ENCODE results near the gene KIF26B.

Gene KIF26B

DNA sequence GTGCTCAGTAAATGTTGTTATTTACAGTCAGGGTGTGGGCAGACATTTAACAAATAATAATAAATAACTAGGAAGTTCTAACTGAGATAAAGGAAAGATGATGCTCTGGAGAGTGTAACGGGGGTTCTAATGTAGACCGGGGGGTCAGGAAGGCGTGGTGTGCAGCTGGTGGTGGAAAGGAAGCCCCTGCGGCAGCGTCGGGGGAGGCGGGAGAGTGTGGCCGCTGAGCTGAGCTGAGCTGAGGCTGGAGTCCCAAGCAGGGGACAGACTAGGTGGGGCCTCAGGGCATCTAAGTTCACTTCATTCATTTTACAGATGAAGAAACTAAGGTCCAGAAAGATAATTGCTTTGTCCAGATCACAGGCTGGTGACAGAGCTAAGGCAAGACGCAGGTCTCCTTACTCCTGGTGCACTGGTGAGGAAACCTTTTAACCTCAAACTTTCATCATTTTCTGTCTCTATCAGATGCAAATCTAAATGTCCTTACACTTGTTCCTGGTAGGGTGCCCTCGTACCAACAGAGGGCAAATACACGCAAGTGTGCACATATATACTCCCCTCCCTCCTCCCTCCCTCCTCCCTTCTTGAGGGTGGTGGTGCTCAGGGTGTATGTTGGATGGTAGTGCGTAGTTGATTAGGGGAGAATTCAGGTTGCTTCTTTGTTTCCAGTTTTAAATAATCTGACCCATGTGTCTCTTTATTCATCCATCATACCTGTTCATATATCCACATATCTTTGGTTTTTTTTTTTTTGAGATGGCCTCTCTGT is 44.1 kb downstream of the KIF26B start:
- Histone ChIP-seq H3K27me3 (ENCODE audit: control insufficient read depth in 1 of 2, insufficient read depth in 2 of 2, low read length in 2 of 2) (no peaks in the 10 kb centered on the region), H3K36me3 (ENCODE audit: insufficient read depth, low read length) (no peaks in the 10 kb centered on the region), H3K9ac (ENCODE audit: low read length) (no peak overlapping the region), H3K9me3 (ENCODE audit: low read length) (no peaks in the 10 kb centered on the region), H3K27ac (ENCODE audit: low read depth, low read length) (no peak overlapping the region), H3K4me1 (ENCODE audit: insufficient read depth, low read length) (peaks cover 8% of the 10 kb centered on the region), H3K4me3 (ENCODE audit: low read depth in 1 of 2, low read length in 2 of 2) (no peak overlapping the region)

DNA sequence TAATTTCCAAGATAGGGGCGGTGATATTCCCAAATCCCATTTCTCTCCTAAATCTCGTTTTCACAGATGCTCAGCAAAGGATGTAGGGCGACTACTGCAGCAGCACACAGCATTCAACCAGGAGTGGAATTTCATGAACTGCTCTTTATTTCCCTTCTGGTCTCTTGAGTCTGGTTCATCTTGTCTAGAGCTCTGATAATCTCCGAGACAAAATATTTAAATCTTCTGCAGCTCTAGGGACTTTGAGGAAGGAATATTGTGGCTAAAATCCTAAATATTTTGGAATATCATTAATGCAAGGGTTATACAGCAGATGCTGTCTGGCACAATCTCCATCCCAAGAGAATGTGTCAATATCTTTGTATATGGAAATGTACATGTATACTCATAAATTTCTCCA is 45.4 kb downstream of the KIF26B start:
- H3K9me3 ChIP-seq (ENCODE audit: low read length): no peaks in the 10 kb centered on the region

DNA sequence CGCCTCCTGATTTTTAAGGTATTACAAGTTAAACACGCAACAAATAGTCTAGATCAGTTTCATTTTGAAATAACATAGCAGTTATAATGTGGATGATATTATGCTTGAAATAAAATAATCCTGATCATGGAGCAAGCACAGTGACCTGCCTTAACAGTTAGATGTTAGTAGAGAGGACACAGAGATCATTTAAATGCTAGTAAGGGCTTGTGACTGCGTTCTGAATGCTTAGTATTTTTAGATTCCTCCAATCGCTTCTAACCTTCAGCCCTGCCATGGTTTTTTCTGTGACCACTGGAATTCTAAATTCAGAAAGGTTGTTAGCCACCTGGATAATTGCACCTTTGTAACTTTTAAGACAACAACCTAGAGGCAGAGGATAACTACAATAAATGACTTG is 46.4 kb downstream of the KIF26B start:
- Histone ChIP-seq H3K9ac (ENCODE audit: low read length) (no peak overlapping the region), H3K36me3 (ENCODE audit: insufficient read depth, low read length) (no peaks in the 10 kb centered on the region), H3K27me3 (ENCODE audit: control insufficient read depth in 1 of 2, insufficient read depth in 2 of 2, low read length in 2 of 2) (no peaks in the 10 kb centered on the region), H3K4me1 (ENCODE audit: insufficient read depth, low read length) (peaks cover 8% of the 10 kb centered on the region), H3K4me3 (ENCODE audit: low read depth in 1 of 2, low read length in 2 of 2) (no peak overlapping the region), H3K9me3 (ENCODE audit: low read length) (peaks cover 2% of the 10 kb centered on the region), H3K27ac (ENCODE audit: low read depth, low read length) (no peak overlapping the region)

More for the DNA sequence above, 45.4 kb downstream of the KIF26B start:
- Histone ChIP-seq H3K36me3 (ENCODE audit: insufficient read depth, low read length) (no peaks in the 10 kb centered on the region), H3K4me3 (ENCODE audit: low read depth in 1 of 2, low read length in 2 of 2) (no peak overlapping the region), H3K9ac (ENCODE audit: low read length) (no peak overlapping the region), H3K27me3 (ENCODE audit: control insufficient read depth in 1 of 2, insufficient read depth in 2 of 2, low read length in 2 of 2) (no peaks in the 10 kb centered on the region), H3K4me1 (ENCODE audit: insufficient read depth, low read length) (peaks cover 8% of the 10 kb centered on the region), H3K27ac (ENCODE audit: low read depth, low read length) (no peak overlapping the region)

DNA sequence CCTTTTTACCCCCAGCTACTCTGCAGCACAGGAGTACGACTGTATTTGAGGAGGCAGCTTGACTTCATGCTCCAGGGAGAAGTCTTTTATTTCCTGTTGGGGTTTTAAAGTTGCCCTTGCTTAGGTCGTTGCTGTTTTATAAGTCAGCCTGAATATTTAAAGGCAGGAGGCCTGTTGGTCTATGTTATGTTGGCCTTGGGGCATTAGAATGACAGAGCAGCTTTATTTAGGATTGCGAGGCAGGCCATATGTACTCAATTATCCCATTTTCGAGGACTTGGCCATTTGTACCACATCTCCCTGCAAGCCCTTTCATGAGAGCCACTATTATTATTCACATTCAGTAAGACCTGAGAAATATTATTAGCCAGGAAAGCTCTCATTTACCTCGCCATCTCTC is 47.0 kb downstream of the KIF26B start:
- H3K27me3 ChIP-seq (ENCODE audit: control insufficient read depth in 1 of 2, insufficient read depth in 2 of 2, low read length in 2 of 2): no peaks in the 10 kb centered on the region

DNA sequence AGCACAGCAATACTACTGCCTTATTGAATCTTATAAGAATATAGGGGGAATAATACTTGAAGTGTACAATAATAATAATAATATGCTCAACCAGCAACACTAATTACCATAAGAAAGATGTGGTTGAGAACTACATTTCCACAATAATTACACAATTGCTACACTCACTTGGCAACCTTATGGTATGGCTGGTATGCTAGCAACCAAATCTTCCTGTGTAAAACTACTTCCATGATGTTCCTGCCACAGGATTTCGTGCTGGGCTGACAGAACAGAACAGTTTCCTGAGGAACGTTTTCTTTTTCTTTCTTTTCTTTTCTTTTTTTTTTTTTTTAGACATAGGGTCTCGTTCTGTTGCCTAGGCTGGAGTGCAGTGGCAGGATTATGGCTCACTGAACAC is 50.6 kb downstream of the KIF26B start:
- H3K27me3 ChIP-seq (ENCODE audit: control insufficient read depth in 1 of 2, insufficient read depth in 2 of 2, low read length in 2 of 2): no peaks in the 10 kb centered on the region
- no peak overlapping the region for H3K9ac ChIP-seq (ENCODE audit: low read length)
- H3K9me3 ChIP-seq (ENCODE audit: low read length): peaks cover 10% of the 10 kb centered on the region
- H3K36me3 ChIP-seq (ENCODE audit: insufficient read depth, low read length): no peaks in the 10 kb centered on the region
- H3K4me3 ChIP-seq (ENCODE audit: low read depth in 1 of 2, low read length in 2 of 2): no peak overlapping the region
- H3K27ac ChIP-seq (ENCODE audit: low read depth, low read length): no peak overlapping the region
- no peaks in the 10 kb centered on the region for H3K4me1 ChIP-seq (ENCODE audit: insufficient read depth, low read length)

More for the DNA sequence above, 47.0 kb downstream of the KIF26B start:
- H3K36me3 ChIP-seq (ENCODE audit: insufficient read depth, low read length): no peaks in the 10 kb centered on the region
- H3K4me3 ChIP-seq (ENCODE audit: low read depth in 1 of 2, low read length in 2 of 2): no peak overlapping the region
- H3K27ac ChIP-seq (ENCODE audit: low read depth, low read length): no peak overlapping the region
- H3K4me1 ChIP-seq (ENCODE audit: insufficient read depth, low read length): peaks cover 8% of the 10 kb centered on the region
- H3K9me3 ChIP-seq (ENCODE audit: low read length): peaks cover 5% of the 10 kb centered on the region
- no peak overlapping the region for H3K9ac ChIP-seq (ENCODE audit: low read length)

DNA sequence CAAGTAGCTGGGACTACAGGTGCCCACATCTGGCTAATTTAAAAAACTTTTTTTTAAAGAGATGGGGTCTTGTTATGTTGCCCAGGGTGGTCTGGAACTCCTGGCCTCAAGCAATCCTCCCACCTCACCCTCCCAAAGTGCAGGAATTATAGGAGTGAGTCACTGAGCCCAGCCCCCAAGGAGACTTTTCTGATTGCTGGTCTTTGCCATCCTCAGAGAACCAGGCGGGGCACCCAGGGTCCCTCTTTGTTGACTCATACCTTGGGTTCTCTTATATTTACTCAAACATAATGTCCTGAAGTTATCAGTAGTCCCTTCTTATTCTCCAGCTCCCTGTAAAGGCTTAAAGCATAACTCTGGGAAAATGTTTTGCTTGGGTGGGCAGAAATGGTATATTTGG is 51.1 kb downstream of the KIF26B start:
- Histone ChIP-seq H3K9me3 (ENCODE audit: low read length) (peaks cover 10% of the 10 kb centered on the region), H3K9ac (ENCODE audit: low read length) (no peak overlapping the region), H3K4me3 (ENCODE audit: low read depth in 1 of 2, low read length in 2 of 2) (no peak overlapping the region), H3K27ac (ENCODE audit: low read depth, low read length) (no peak overlapping the region), H3K36me3 (ENCODE audit: insufficient read depth, low read length) (no peaks in the 10 kb centered on the region), H3K27me3 (ENCODE audit: control insufficient read depth in 1 of 2, insufficient read depth in 2 of 2, low read length in 2 of 2) (no peaks in the 10 kb centered on the region), H3K4me1 (ENCODE audit: insufficient read depth, low read length) (no peaks in the 10 kb centered on the region)

DNA sequence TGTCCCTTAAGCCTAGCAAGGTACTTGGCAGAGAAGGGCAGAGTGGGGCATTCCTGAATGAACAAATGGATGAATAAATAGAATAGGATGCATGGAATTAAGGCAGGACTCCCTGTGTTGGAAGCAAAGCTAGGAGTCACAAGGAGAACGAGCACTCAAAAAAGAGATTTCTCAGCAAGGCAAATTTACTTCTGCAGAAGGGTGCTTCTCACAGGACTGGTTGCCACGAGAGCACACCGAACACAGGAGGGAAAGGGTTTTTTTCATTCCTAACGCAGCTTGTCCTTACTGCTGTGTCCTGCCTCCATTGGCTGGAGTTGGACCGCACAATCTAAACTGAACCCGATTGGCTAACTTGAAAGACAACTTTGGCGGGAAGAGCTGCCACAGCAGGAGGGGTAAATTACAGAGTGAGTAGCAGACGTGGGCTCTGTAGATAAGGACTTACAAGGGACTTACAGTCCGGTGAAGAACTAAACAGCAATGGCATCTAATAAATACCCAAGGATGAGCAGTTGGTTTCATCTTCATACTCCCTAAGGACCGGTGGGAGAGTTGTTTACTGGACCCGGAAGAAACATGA is 52.4 kb downstream of the KIF26B start:
- H3K36me3 ChIP-seq (ENCODE audit: insufficient read depth, low read length): no peaks in the 10 kb centered on the region
- no peak overlapping the region for H3K4me3 ChIP-seq (ENCODE audit: low read depth in 1 of 2, low read length in 2 of 2)
- H3K27me3 ChIP-seq (ENCODE audit: control insufficient read depth in 1 of 2, insufficient read depth in 2 of 2, low read length in 2 of 2): no peaks in the 10 kb centered on the region
- peaks cover 10% of the 10 kb centered on the region for H3K9me3 ChIP-seq (ENCODE audit: low read length)
- H3K27ac ChIP-seq (ENCODE audit: low read depth, low read length): no peak overlapping the region
- no peak overlapping the region for H3K9ac ChIP-seq (ENCODE audit: low read length)
- no peaks in the 10 kb centered on the region for H3K4me1 ChIP-seq (ENCODE audit: insufficient read depth, low read length)

DNA sequence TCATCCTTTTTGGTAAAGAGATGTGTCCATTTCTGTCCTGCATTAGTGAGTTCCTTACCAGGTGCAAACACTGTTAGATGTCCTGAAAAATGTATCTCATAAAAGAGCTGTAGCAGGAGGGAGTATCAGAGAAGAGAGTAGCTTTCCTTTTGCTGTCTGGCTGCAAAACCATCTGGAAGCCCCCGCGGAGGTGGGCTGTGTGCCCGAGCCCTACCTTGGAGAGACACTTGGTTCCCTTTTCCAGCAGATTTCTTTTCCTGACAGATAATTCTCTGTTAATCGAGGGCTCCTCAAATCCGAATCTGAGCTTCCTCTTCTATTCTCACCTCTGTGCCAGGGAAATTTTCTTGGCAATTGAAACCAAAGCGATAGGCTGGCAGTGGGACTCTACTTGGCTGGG is 53.0 kb downstream of the KIF26B start:
- Histone ChIP-seq H3K4me3 (ENCODE audit: low read depth in 1 of 2, low read length in 2 of 2) (no peak overlapping the region), H3K4me1 (ENCODE audit: insufficient read depth, low read length) (no peaks in the 10 kb centered on the region), H3K9me3 (ENCODE audit: low read length) (peaks cover 10% of the 10 kb centered on the region), H3K27me3 (ENCODE audit: control insufficient read depth in 1 of 2, insufficient read depth in 2 of 2, low read length in 2 of 2) (no peaks in the 10 kb centered on the region), H3K27ac (ENCODE audit: low read depth, low read length) (no peak overlapping the region), H3K9ac (ENCODE audit: low read length) (no peak overlapping the region), H3K36me3 (ENCODE audit: insufficient read depth, low read length) (no peaks in the 10 kb centered on the region)

DNA sequence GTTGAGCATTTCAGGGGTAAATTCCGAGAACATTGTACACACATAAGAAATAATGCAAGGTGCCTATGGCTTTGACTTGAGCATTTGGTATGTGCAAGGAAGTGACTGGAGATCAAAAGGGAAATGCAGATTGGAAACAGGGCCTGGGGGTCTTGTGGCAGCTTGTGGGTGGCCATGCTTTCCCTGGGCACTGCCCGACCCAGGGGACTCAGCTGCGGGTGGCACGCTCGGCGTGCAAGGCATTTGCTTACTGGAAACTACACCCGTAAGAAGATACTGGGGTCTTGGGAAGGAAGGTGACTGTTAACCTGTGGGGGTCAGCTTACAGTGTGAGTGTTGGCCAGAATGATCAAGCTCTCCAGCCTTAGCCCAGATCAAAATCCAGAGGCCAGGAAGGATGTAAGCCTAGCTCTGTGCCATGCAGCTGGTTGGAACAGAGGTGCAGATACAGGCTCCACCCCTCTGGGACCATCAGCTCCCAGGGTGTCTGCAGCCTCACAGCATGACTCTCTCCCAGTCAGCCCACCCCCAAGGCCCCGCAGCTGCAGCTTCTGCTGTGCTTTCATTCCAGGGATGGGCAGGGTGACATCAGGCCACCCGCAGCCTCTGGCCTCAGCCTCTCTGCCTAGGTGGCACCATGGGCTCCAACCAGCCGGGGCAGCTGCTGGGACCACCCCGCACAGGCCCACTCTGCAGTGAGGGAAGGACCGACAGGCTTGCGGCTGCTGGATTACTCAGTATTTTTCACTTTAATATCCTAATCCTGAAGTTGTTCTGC is 55.1 kb downstream of the KIF26B start:
- Histone ChIP-seq H3K27me3 (ENCODE audit: control insufficient read depth in 1 of 2, insufficient read depth in 2 of 2, low read length in 2 of 2) (no peaks in the 10 kb centered on the region), H3K27ac (ENCODE audit: low read depth, low read length) (no peak overlapping the region), H3K9ac (ENCODE audit: low read length) (no peak overlapping the region), H3K4me3 (ENCODE audit: low read depth in 1 of 2, low read length in 2 of 2) (no peak overlapping the region), H3K36me3 (ENCODE audit: insufficient read depth, low read length) (no peaks in the 10 kb centered on the region), H3K4me1 (ENCODE audit: insufficient read depth, low read length) (no peaks in the 10 kb centered on the region), H3K9me3 (ENCODE audit: low read length) (peaks cover 10% of the 10 kb centered on the region)

DNA sequence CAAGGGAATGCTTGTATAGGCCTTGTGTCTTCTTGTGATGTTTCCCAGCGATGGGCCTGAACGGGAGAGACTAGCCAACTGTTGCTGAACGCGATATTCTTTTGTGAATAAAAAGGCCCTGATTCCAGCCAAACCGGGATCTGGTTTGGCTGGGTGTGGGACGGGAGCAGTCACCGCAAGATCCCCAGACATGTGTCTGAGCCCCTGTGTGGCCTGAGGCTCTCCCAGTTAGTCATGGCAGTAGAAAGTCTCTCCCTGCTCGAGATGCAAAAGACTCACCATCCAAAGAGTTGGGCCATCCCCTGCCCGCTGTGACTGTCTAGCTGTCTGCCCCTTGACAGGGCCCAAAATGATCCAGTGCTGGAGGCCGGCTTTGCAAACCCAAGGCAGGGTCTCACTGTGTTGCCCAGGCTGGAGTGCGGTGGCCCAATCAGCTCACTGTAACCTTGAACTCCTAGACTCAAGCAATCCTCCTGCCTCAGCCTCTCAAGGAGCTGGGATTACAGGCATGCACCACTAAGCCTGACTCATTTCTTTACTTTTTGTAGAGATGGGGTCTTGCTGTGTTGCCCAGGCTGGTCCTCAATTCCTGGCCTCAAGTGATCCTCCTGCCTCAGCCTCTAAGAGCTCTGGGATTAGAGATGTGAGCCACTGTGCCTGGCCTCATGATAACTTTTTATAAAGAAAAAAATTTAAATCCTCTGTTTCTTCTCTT is 56.4 kb downstream of the KIF26B start:
- no peaks in the 10 kb centered on the region for H3K36me3 ChIP-seq (ENCODE audit: insufficient read depth, low read length)
- H3K27me3 ChIP-seq (ENCODE audit: control insufficient read depth in 1 of 2, insufficient read depth in 2 of 2, low read length in 2 of 2): no peaks in the 10 kb centered on the region
- H3K9me3 ChIP-seq (ENCODE audit: low read length): peaks cover 8% of the 10 kb centered on the region
- no peak overlapping the region for H3K27ac ChIP-seq (ENCODE audit: low read depth, low read length)
- no peak overlapping the region for H3K4me3 ChIP-seq (ENCODE audit: low read depth in 1 of 2, low read length in 2 of 2)
- no peak overlapping the region for H3K9ac ChIP-seq (ENCODE audit: low read length)
- no peaks in the 10 kb centered on the region for H3K4me1 ChIP-seq (ENCODE audit: insufficient read depth, low read length)

DNA sequence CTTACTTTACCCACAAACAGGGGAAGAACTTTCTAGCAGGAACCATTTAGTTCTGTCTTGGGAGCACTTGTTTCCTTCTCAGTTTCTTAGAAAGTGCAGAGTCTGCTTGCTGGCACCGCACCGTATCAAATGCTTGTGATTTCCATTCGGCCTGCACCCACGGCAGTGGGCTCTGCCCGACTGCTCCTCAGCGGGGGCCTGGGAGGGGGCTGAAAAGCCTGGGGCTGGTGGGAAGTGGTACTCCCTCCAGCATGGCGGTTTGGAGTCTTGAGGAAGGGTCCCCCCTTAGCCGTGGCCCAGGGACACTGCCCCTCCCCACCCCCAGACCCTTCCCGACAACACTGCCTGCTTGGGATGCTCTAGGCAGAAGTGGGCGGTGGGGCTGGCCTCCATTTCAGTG is 57.0 kb downstream of the KIF26B start:
- no peak overlapping the region for H3K27ac ChIP-seq (ENCODE audit: low read depth, low read length)
- H3K27me3 ChIP-seq (ENCODE audit: control insufficient read depth in 1 of 2, insufficient read depth in 2 of 2, low read length in 2 of 2): no peaks in the 10 kb centered on the region
- H3K9me3 ChIP-seq (ENCODE audit: low read length): peaks cover 4% of the 10 kb centered on the region
- H3K9ac ChIP-seq (ENCODE audit: low read length): no peak overlapping the region
- no peaks in the 10 kb centered on the region for H3K36me3 ChIP-seq (ENCODE audit: insufficient read depth, low read length)
- H3K4me3 ChIP-seq (ENCODE audit: low read depth in 1 of 2, low read length in 2 of 2): no peak overlapping the region
- H3K4me1 ChIP-seq (ENCODE audit: insufficient read depth, low read length): peaks cover 5% of the 10 kb centered on the region

All from muscle layer of colon (tissue), 2 donors.